ENCODE measurements around the gene RUBCNL. TPM values are rescaled to one million over a fixed set of nuclear protein-coding genes. Genes with fewer than 3 reads are reported as not detected.

RUBCNL gene
- total and polyA plus RNA-seq, 2 experiments from 2014 or later = 4.2 to 5.9 TPM

GRCh38 chr13:46354156-46355087 is 32.6 kb downstream of the RUBCNL start:
- no peaks in the 10 kb centered on the region for H3K9me2 ChIP-seq (ENCODE audit: insufficient read depth)
- no peak for TF ChIP-seq ZNF331 (CRISPR knock-in tag; IDR thresholded peaks at IDR 0.05; ENCODE audit: low read depth)
- TF ChIP-seq CREB1 (CRISPR knock-in tag; IDR thresholded peaks at IDR 0.05; ENCODE audit: low read depth) = no peak
- no peak for TF ChIP-seq NANOG (IDR thresholded peaks at IDR 0.05; ENCODE audit: borderline replicate concordance)
- TF ChIP-seq ZNF114 (CRISPR knock-in tag; IDR thresholded peaks at IDR 0.05) = no peak
- TF ChIP-seq POLR2AphosphoS5 (IDR thresholded peaks at IDR 0.05; ENCODE audit: low read depth) = no peak
- TF ChIP-seq REST (IDR thresholded peaks at IDR 0.05; ENCODE audit: unreplicated experiment) = no peak
- no peak for TF ChIP-seq JUNB (IDR thresholded peaks at IDR 0.05; ENCODE audit: unreplicated experiment)
- TF ChIP-seq, protein P1, sequence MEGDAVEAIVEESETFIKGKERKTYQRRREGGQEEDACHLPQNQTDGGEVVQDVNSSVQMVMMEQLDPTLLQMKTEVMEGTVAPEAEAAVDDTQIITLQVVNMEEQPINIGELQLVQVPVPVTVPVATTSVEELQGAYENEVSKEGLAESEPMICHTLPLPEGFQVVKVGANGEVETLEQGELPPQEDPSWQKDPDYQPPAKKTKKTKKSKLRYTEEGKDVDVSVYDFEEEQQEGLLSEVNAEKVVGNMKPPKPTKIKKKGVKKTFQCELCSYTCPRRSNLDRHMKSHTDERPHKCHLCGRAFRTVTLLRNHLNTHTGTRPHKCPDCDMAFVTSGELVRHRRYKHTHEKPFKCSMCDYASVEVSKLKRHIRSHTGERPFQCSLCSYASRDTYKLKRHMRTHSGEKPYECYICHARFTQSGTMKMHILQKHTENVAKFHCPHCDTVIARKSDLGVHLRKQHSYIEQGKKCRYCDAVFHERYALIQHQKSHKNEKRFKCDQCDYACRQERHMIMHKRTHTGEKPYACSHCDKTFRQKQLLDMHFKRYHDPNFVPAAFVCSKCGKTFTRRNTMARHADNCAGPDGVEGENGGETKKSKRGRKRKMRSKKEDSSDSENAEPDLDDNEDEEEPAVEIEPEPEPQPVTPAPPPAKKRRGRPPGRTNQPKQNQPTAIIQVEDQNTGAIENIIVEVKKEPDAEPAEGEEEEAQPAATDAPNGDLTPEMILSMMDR (conservative IDR thresholded peaks at IDR 0.05; ENCODE audit: low read depth in 2 of 2) = no peak
- no peak for TF ChIP-seq ZNF462 (CRISPR knock-in tag; IDR thresholded peaks at IDR 0.05)
- TF ChIP-seq EZH2 (IDR thresholded peaks at IDR 0.05; ENCODE audit: low read depth, unreplicated experiment) = no peak
- no peak for TF ChIP-seq ETS1 (IDR thresholded peaks at IDR 0.05)
- no peak for TF ChIP-seq EZH2phosphoT487 (IDR thresholded peaks at IDR 0.05; ENCODE audit: unreplicated experiment)
- no peak for TF ChIP-seq STAT1 (IDR thresholded peaks at IDR 0.05; ENCODE audit: unreplicated experiment)
- no peak overlapping the region for H2AFZ ChIP-seq
- H3K27ac Mint-ChIP-seq = no peak overlapping the region
- H3K36me3 ChIP-seq (ENCODE audit: insufficient read depth) = no peaks in the 10 kb centered on the region
- H3K27me3 Mint-ChIP-seq (ENCODE audit: insufficient read depth, low read depth, poor library complexity) = peaks cover 3% of the 10 kb centered on the region
- no peaks in the 10 kb centered on the region for H3K4me1 Mint-ChIP-seq
- no peaks in the 10 kb centered on the region for H3F3A ChIP-seq (replicated peaks; ENCODE audit: low read depth)
- no peaks in the 10 kb centered on the region for H3K79me2 ChIP-seq (replicated peaks; ENCODE audit: insufficient read depth)
- no peaks in the 10 kb centered on the region for H4K20me1 ChIP-seq (replicated peaks; ENCODE audit: insufficient read depth)
- DNase-seq (ENCODE audit: low spot score) (no peak), ATAC-seq (no peak)
- no peak overlapping the region for H3K4me3 Mint-ChIP-seq
- H3K4me1 ChIP-seq (ENCODE audit: insufficient read depth) = no peaks in the 10 kb centered on the region
- peaks cover 4% of the 10 kb centered on the region; the same call in 1 of the 3 replicates for H3K36me3 Mint-ChIP-seq (ENCODE audit: low read depth)
- no peak overlapping the region for H3K4me3 ChIP-seq
- no peak overlapping the region for H3K4me2 ChIP-seq
- no peak overlapping the region for H3K27ac ChIP-seq (ENCODE audit: low read depth)
- no peaks in the 10 kb centered on the region; the same call in 2 of the 3 replicates for H3K9me3 Mint-ChIP-seq
- no peaks in the 10 kb centered on the region for H3K27me3 ChIP-seq (ENCODE audit: insufficient read depth)
